HEK293 (cell line): Measurements from ENCODE around the gene CAPN15.

ENCODE experiments used
- SP3 ChIP-seq: fragments of 450-650 bp; formaldehyde crosslinking; IDR thresholded peaks from 2 replicates; pipeline ENCODE4 v1.5.1; 2016; ENCODE audit warnings: missing biosample characterization, missing genetic modification characterization
- TCF7L2 ChIP-seq: IDR thresholded peaks from 2 replicates; pipeline ENCODE4 v1.6.1; 2011; ENCODE audit warnings: low read depth, mild to moderate bottlenecking, inconsistent platforms, low read length, moderate library complexity, borderline replicate concordance
- ZBTB21 ChIP-seq: fragments of 450-650 bp; formaldehyde crosslinking; IDR thresholded peaks from 2 replicates; pipeline ENCODE4 v1.5.1; 2017; ENCODE audit warnings: missing biosample characterization, missing genetic modification characterization
- ZFP41 ChIP-seq: fragments of 450-650 bp; formaldehyde crosslinking; IDR thresholded peaks from 2 replicates; pipeline ENCODE4 v1.5.1; 2016; ENCODE audit warnings: missing biosample characterization, missing genetic modification characterization, borderline replicate concordance
- ZFP69B ChIP-seq: fragments of 450-650 bp; formaldehyde crosslinking; IDR thresholded peaks from 2 replicates; pipeline ENCODE4 v1.5.1; 2016; ENCODE audit warnings: missing biosample characterization, missing genetic modification characterization
- ZNF302 ChIP-seq: fragments of 450-650 bp; formaldehyde crosslinking; IDR thresholded peaks from 2 replicates; pipeline ENCODE4 v1.5.1; 2016; ENCODE audit warnings: missing biosample characterization, missing genetic modification characterization, low read depth
- ZNF366 ChIP-seq: fragments of 450-650 bp; formaldehyde crosslinking; conservative IDR thresholded peaks from 2 replicates; pipeline ENCODE4 v1.5.1; 2016; ENCODE audit warnings: missing biosample characterization, missing genetic modification characterization
- ZNF548 ChIP-seq: fragments of 450-650 bp; formaldehyde crosslinking; IDR thresholded peaks from 2 replicates; pipeline ENCODE4 v1.5.1; 2016; ENCODE audit warnings: missing biosample characterization, missing genetic modification characterization
- ZNF623 ChIP-seq: fragments of 450-650 bp; formaldehyde crosslinking; IDR thresholded peaks from 2 replicates; pipeline ENCODE4 v1.5.1; 2016; ENCODE audit warnings: missing biosample characterization, missing genetic modification characterization
- ZNF768 ChIP-seq: fragments of 450-650 bp; formaldehyde crosslinking; IDR thresholded peaks from 2 replicates; pipeline ENCODE4 v1.5.1; 2018; ENCODE audit warnings: missing biosample characterization, mild to moderate bottlenecking, missing genetic modification characterization
- TF ChIP-seq, protein P1 (sequence below): fragments of 450-650 bp; formaldehyde crosslinking; IDR thresholded peaks from 2 replicates; pipeline ENCODE4 v1.5.1; 2016; ENCODE audit warnings: missing biosample characterization, missing genetic modification characterization, borderline replicate concordance
- TF ChIP-seq, protein P2 (sequence below): fragments of 450-650 bp; formaldehyde crosslinking; IDR thresholded peaks from 2 replicates; pipeline ENCODE4 v1.5.1; 2016; ENCODE audit warnings: missing biosample characterization, missing genetic modification characterization
- TF ChIP-seq, protein P3 (sequence below): fragments of 450-650 bp; formaldehyde crosslinking; IDR thresholded peaks from 2 replicates; pipeline ENCODE4 v1.5.1; 2016; ENCODE audit warnings: missing biosample characterization, missing genetic modification characterization, borderline replicate concordance
- TF ChIP-seq, protein P4 (sequence below): fragments of 450-650 bp; formaldehyde crosslinking; IDR thresholded peaks from 2 replicates; pipeline ENCODE4 v1.5.1; 2016; ENCODE audit warnings: missing biosample characterization, missing genetic modification characterization
- TF ChIP-seq, protein P5 (sequence below): fragments of 450-650 bp; formaldehyde crosslinking; IDR thresholded peaks from 2 replicates; pipeline ENCODE4 v1.5.1; 2017; ENCODE audit warnings: missing biosample characterization, missing genetic modification characterization
- TF ChIP-seq, protein P6 (sequence below): fragments of 450-650 bp; IDR thresholded peaks from 2 replicates; pipeline ENCODE4 v1.5.1; 2018; ENCODE audit warnings: missing biosample characterization, missing genetic modification characterization
- TF ChIP-seq, protein P7 (sequence below): fragments of 450-650 bp; formaldehyde crosslinking; IDR thresholded peaks from 2 replicates; pipeline ENCODE4 v1.5.1; 2016; ENCODE audit warnings: missing biosample characterization, missing genetic modification characterization

CAPN15 gene

DNA sequence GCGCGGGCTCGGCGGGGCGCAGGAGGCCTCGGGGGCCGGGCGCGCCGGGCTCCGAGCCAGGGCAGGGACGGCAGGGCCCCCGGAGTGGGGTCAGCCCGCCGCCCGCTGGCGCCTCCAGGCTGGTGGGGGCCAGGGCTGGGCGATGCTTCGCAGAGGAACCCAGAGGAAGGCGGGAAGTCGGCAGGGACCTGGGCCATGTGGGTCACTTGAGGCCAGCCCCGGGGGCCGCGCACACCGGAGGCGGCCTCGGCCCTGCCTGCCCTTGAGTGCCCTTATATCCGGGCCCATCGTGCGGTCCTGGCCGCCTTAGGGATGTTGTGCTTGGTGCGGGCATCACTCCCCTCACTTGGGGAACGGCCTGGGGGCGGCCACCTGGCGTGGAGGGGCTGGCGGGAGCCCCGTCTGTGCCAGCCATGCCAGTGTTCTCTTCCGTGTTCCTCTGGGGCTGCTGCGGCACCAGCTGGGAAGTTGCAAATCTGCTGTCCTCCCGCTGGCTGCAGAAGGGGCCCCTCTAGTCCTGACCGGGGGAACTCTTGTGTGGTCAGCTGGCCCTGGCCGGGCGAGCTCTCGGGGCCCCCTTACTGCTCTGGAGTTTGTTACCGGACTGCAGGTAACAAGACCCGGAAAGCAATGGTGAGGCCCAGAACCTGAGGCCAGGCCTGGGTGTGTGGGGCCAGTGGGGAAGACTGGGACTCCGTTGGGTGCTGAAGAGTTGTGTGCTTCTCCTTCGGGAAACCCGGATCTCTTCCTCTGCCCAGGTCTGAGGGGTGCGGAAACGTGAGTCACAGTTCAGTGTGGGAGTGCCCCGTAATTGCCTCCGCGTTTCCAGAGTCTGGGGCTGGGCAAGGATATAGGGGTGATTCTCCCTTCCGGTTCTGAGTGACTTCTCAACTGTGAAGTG, 849 bp downstream of the CAPN15 start (continued):
- TF ChIP-seq, protein P1, sequence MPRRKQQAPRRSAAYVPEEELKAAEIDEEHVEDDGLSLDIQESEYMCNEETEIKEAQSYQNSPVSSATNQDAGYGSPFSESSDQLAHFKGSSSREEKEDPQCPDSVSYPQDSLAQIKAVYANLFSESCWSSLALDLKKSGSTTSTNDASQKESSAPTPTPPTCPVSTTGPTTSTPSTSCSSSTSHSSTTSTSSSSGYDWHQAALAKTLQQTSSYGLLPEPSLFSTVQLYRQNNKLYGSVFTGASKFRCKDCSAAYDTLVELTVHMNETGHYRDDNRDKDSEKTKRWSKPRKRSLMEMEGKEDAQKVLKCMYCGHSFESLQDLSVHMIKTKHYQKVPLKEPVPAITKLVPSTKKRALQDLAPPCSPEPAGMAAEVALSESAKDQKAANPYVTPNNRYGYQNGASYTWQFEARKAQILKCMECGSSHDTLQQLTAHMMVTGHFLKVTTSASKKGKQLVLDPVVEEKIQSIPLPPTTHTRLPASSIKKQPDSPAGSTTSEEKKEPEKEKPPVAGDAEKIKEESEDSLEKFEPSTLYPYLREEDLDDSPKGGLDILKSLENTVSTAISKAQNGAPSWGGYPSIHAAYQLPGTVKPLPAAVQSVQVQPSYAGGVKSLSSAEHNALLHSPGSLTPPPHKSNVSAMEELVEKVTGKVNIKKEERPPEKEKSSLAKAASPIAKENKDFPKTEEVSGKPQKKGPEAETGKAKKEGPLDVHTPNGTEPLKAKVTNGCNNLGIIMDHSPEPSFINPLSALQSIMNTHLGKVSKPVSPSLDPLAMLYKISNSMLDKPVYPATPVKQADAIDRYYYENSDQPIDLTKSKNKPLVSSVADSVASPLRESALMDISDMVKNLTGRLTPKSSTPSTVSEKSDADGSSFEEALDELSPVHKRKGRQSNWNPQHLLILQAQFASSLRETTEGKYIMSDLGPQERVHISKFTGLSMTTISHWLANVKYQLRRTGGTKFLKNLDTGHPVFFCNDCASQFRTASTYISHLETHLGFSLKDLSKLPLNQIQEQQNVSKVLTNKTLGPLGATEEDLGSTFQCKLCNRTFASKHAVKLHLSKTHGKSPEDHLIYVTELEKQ (tag by site-specific recombination) = no peak
- TF ChIP-seq ZNF302 (tag by site-specific recombination) (no peak), ZNF623 (tag by site-specific recombination) (no peak), ZFP41 (tag by site-specific recombination) (no peak), ZNF366 (tag by site-specific recombination) (no peak), TCF7L2 (no peak), ZNF768 (no peak), SP3 (tag by site-specific recombination) (no peak), ZNF548 (tag by site-specific recombination) (no peak), ZBTB21 (tag by site-specific recombination) (no peak), ZFP69B (tag by site-specific recombination) (no peak)
- TF ChIP-seq, protein P2, sequence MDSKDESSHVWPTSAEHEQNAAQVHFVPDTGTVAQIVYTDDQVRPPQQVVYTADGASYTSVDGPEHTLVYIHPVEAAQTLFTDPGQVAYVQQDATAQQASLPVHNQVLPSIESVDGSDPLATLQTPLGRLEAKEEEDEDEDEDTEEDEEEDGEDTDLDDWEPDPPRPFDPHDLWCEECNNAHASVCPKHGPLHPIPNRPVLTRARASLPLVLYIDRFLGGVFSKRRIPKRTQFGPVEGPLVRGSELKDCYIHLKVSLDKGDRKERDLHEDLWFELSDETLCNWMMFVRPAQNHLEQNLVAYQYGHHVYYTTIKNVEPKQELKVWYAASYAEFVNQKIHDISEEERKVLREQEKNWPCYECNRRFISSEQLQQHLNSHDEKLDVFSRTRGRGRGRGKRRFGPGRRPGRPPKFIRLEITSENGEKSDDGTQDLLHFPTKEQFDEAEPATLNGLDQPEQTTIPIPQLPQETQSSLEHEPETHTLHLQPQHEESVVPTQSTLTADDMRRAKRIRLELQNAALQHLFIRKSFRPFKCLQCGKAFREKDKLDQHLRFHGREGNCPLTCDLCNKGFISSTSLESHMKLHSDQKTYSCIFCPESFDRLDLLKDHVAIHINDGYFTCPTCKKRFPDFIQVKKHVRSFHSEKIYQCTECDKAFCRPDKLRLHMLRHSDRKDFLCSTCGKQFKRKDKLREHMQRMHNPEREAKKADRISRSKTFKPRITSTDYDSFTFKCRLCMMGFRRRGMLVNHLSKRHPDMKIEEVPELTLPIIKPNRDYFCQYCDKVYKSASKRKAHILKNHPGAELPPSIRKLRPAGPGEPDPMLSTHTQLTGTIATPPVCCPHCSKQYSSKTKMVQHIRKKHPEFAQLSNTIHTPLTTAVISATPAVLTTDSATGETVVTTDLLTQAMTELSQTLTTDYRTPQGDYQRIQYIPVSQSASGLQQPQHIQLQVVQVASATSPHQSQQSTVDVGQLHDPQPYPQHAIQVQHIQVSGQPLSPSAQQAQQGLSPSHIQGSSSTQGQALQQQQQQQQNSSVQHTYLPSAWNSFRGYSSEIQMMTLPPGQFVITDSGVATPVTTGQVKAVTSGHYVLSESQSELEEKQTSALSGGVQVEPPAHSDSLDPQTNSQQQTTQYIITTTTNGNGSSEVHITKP = peak; percentile 66; the same call in 1 of the 2 replicates
- TF ChIP-seq, protein P3, sequence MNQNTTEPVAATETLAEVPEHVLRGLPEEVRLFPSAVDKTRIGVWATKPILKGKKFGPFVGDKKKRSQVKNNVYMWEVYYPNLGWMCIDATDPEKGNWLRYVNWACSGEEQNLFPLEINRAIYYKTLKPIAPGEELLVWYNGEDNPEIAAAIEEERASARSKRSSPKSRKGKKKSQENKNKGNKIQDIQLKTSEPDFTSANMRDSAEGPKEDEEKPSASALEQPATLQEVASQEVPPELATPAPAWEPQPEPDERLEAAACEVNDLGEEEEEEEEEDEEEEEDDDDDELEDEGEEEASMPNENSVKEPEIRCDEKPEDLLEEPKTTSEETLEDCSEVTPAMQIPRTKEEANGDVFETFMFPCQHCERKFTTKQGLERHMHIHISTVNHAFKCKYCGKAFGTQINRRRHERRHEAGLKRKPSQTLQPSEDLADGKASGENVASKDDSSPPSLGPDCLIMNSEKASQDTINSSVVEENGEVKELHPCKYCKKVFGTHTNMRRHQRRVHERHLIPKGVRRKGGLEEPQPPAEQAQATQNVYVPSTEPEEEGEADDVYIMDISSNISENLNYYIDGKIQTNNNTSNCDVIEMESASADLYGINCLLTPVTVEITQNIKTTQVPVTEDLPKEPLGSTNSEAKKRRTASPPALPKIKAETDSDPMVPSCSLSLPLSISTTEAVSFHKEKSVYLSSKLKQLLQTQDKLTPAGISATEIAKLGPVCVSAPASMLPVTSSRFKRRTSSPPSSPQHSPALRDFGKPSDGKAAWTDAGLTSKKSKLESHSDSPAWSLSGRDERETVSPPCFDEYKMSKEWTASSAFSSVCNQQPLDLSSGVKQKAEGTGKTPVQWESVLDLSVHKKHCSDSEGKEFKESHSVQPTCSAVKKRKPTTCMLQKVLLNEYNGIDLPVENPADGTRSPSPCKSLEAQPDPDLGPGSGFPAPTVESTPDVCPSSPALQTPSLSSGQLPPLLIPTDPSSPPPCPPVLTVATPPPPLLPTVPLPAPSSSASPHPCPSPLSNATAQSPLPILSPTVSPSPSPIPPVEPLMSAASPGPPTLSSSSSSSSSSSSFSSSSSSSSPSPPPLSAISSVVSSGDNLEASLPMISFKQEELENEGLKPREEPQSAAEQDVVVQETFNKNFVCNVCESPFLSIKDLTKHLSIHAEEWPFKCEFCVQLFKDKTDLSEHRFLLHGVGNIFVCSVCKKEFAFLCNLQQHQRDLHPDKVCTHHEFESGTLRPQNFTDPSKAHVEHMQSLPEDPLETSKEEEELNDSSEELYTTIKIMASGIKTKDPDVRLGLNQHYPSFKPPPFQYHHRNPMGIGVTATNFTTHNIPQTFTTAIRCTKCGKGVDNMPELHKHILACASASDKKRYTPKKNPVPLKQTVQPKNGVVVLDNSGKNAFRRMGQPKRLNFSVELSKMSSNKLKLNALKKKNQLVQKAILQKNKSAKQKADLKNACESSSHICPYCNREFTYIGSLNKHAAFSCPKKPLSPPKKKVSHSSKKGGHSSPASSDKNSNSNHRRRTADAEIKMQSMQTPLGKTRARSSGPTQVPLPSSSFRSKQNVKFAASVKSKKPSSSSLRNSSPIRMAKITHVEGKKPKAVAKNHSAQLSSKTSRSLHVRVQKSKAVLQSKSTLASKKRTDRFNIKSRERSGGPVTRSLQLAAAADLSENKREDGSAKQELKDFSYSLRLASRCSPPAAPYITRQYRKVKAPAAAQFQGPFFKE (tag by site-specific recombination) = 0 out of 2 replicates have a peak, but pooled peaks have one; percentile 52
- TF ChIP-seq, protein P4, sequence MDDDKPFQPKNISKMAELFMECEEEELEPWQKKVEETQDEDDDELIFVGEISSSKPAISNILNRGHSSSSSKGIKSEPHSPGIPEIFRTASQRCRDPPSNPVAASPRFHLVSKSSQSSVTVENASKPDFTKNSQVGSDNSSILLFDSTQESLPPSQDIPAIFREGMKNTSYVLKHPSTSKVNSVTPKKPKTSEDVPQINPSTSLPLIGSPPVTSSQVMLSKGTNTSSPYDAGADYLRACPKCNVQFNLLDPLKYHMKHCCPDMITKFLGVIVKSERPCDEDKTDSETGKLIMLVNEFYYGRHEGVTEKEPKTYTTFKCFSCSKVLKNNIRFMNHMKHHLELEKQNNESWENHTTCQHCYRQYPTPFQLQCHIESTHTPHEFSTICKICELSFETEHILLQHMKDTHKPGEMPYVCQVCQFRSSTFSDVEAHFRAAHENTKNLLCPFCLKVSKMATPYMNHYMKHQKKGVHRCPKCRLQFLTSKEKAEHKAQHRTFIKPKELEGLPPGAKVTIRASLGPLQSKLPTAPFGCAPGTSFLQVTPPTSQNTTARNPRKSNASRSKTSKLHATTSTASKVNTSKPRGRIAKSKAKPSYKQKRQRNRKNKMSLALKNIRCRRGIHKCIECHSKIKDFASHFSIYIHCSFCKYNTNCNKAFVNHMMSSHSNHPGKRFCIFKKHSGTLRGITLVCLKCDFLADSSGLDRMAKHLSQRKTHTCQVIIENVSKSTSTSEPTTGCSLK = no peak
- TF ChIP-seq, protein P5, sequence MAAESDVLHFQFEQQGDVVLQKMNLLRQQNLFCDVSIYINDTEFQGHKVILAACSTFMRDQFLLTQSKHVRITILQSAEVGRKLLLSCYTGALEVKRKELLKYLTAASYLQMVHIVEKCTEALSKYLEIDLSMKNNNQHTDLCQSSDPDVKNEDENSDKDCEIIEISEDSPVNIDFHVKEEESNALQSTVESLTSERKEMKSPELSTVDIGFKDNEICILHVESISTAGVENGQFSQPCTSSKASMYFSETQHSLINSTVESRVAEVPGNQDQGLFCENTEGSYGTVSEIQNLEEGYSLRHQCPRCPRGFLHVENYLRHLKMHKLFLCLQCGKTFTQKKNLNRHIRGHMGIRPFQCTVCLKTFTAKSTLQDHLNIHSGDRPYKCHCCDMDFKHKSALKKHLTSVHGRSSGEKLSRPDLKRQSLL (tag by site-specific recombination) = no peak
- TF ChIP-seq, protein P6, sequence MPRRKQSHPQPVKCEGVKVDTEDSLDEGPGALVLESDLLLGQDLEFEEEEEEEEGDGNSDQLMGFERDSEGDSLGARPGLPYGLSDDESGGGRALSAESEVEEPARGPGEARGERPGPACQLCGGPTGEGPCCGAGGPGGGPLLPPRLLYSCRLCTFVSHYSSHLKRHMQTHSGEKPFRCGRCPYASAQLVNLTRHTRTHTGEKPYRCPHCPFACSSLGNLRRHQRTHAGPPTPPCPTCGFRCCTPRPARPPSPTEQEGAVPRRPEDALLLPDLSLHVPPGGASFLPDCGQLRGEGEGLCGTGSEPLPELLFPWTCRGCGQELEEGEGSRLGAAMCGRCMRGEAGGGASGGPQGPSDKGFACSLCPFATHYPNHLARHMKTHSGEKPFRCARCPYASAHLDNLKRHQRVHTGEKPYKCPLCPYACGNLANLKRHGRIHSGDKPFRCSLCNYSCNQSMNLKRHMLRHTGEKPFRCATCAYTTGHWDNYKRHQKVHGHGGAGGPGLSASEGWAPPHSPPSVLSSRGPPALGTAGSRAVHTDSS (tag by site-specific recombination) = no peak
- TF ChIP-seq, protein P7, sequence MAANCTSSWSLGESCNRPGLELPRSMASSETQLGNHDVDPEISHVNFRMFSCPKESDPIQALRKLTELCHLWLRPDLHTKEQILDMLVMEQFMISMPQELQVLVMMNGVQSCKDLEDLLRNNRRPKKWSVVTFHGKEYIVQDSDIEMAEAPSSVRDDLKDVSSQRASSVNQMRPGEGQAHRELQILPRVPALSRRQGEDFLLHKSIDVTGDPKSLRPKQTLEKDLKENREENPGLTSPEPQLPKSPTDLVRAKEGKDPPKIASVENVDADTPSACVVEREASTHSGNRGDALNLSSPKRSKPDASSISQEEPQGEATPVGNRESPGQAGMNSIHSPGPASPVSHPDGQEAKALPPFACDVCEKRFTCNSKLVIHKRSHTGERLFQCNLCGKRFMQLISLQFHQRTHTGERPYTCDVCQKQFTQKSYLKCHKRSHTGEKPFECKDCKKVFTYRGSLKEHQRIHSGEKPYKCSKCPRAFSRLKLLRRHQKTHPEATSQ (tag by site-specific recombination) = peak; percentile 68; the same call in 1 of the 2 replicates
